ENCODE results near the gene FSTL1. TPM values are rescaled to one million over a fixed set of nuclear protein-coding genes. Genes with fewer than 3 reads are reported as not detected.

The FSTL1 gene
- 502 and 516 TPM in 2 replicates for total RNA-seq (2021; fragmentation: NEBNext Ultra II Directional; extraction: Animal tissue kit (Norgen Biotek cat#: 25700))
- polyA plus RNA-seq (2011; rRNA removed), result 158 and 168 TPM in 2 replicates
- polyA plus RNA-seq (2011; cell fraction: cytosol; rRNA removed), result 238 TPM
- 366 TPM for polyA plus RNA-seq (2011; cell fraction: nucleus; rRNA removed)
- 322 to 479 TPM (median 419 TPM) in 4 replicates for polyA plus RNA-seq (2012, experiment 1 of 2)
- 22.7 TPM for polyA plus RNA-seq (2012, experiment 2 of 2)
- 296 TPM for polyA plus RNA-seq (2013, experiment 1 of 2)
- 334 TPM for polyA plus RNA-seq (2013, experiment 2 of 2)
- 543 and 781 TPM in 2 replicates for polyA minus RNA-seq (2011; rRNA and poly(A)+ RNA removed)
- polyA minus RNA-seq (2011; cell fraction: cytosol; rRNA and poly(A)+ RNA removed), result 248 TPM
- 164 TPM for polyA minus RNA-seq (2011; cell fraction: nucleus; rRNA and poly(A)+ RNA removed)
- long read RNA-seq, experiment 1, full-length matches to known transcripts, result 55 of 366 reads
- long read RNA-seq, experiment 1, partial matches to known transcripts, result 298 of 366 reads
- long read RNA-seq, experiment 1, other reads (novel, unspliced or antisense), result 13 of 366 reads
- long read RNA-seq, experiment 2, full-length matches to known transcripts, result 11 of 25 reads
- long read RNA-seq, experiment 2, partial matches to known transcripts, result 0 of 25 reads
- long read RNA-seq, experiment 2, other reads (novel, unspliced or antisense), result 14 of 25 reads

GRCh38 chr3:120450600-120451271 is at the start of gene FSTL1:
TSS of gene FSTL1 (minus strand) at chr3:120450992. CDS start at chr3:120450746, 246 bp downstream.
- no peak within 1 kb of the TSS for H3K14ac ChIP-seq (ENCODE audit: insufficient read length)
- H2AFZ ChIP-seq (ENCODE audit: low read length), result peak within 1 kb of the TSS; percentile 25; the same call in 1 of the 2 replicates
- H3K23ac ChIP-seq (ENCODE audit: insufficient read length), result no peak within 1 kb of the TSS
- H3K18ac ChIP-seq (ENCODE audit: extremely low read depth, low read length), result peak within 1 kb of the TSS; percentile 71; the same call in 1 of the 2 replicates
- H4K5ac ChIP-seq (ENCODE audit: insufficient read length, low read depth, low read length), result peak within 1 kb of the TSS; percentile 65
- H3K56ac ChIP-seq (replicated peaks; ENCODE audit: insufficient read length, low read depth, low read length), result peak within 1 kb of the TSS; percentile 35
- H2BK12ac ChIP-seq (ENCODE audit: low read depth, low read length), result peak within 1 kb of the TSS; percentile 0; the same call in 1 of the 2 replicates
- H3K79me1 ChIP-seq (ENCODE audit: low read depth, low read length), result peaks cover 11% of the 10 kb centered on the region; the same call in 1 of the 2 replicates
- ChIA-PET POLR2A (ENCODE audit: partially characterized antibody) (interaction anchor here (0.7 to 19.9 kb wide), 15 partner anchors 10 to 662 kb away, joined by 3 to 299 read pairs (median 5); partner anchors contain the start of gene GSK3B), CTCF (ENCODE audit: partially characterized antibody) (interaction anchor here (0.6 to 13.8 kb wide), 5 partner anchors 11 to 117 kb away, joined by 3 to 294 read pairs (median 3); no protein-coding TSS in a partner anchor)
- H3K23me2 ChIP-seq (ENCODE audit: low read depth, low read length), result peaks cover 4% of the 10 kb centered on the region; the same call in 1 of the 2 replicates
- peaks cover 6 to 23% (median 19%) of the 10 kb centered on the region in 4 experiments; a peak in 5 of 7 replicates for H3K4me1 ChIP-seq (replicated peaks in 1 of 4; ENCODE audit: control insufficient read depth in 3 of 4, insufficient read depth in 4 of 4, low read length in 3 of 4)
- peak in 1 of 2 experiments; percentile 82 for DNase-seq (ENCODE audit: low read depth in 1 of 2, low spot score in 2 of 2)
- H2BK20ac ChIP-seq (ENCODE audit: low read length), result 0 out of 2 replicates have a peak within 1 kb of the TSS, but pooled peaks have one; percentile 0
- H3K4me3 ChIP-seq (ENCODE audit: extremely low read depth in 1 of 4, insufficient read depth in 2 of 4, low read depth in 3 of 4, low read length in 4 of 4), result peak within 1 kb of the TSS; percentile 74 to 97 (median 87)
- H2BK120ac ChIP-seq (replicated peaks; ENCODE audit: low read depth, low read length), result no peak within 1 kb of the TSS
- H3K79me2 ChIP-seq (ENCODE audit: control insufficient read depth in 1 of 2, insufficient read depth in 2 of 2, low read length in 2 of 2), result peaks cover 9 to 47% of the 10 kb centered on the region in 2 experiments; a peak in 3 of 4 replicates
- H3K27me3 ChIP-seq (replicated peaks in 1 of 4; ENCODE audit: control insufficient read depth in 3 of 4, extremely low read depth in 1 of 4, insufficient read depth in 3 of 4, low read length in 3 of 4), result no peaks in the 10 kb centered on the region
- H3K4me2 ChIP-seq (ENCODE audit: insufficient read depth in 1 of 2, low read depth in 2 of 2, low read length in 2 of 2), result peak within 1 kb of the TSS; percentile 66 to 72
- peak within 1 kb of the TSS; percentile 67 to 92 (median 86) for H3K9ac ChIP-seq (replicated peaks in 1 of 4; ENCODE audit: extremely low read depth in 1 of 4, low read depth in 3 of 4, low read length in 3 of 4)
- H4K91ac ChIP-seq (replicated peaks; ENCODE audit: insufficient read length, low read length), result peak within 1 kb of the TSS; percentile 48
- 2% methylated on average over 31 of the region's 78 CpGs; no CpG with 5 or more reads in 1 of the 2 experiments for WGBS, 2 experiments (ENCODE audit: extremely low coverage in 1 of 2, insufficient coverage in 1 of 2, insufficient read length in 1 of 2, insufficient replicate concordance in 2 of 2, low coverage in 1 of 2, low lambda C conversion rate in 2 of 2, missing lambda C conversion rate in 1 of 2)
- H2BK5ac ChIP-seq (ENCODE audit: low read depth, low read length), result peak within 1 kb of the TSS; percentile 67; the same call in 1 of the 2 replicates
- no peak within 1 kb of the TSS for H2AK5ac ChIP-seq (ENCODE audit: low read depth, low read length)
- H2BK15ac ChIP-seq (ENCODE audit: low read length), result no peak within 1 kb of the TSS; the same call in 1 of the 2 replicates
- H4K8ac ChIP-seq (ENCODE audit: extremely low read depth, insufficient read depth, low read length), result peak within 1 kb of the TSS; percentile 95
- peaks cover 6 to 9% of the 10 kb centered on the region in 2 experiments for H4K20me1 ChIP-seq (replicated peaks in 1 of 2; ENCODE audit: control insufficient read depth in 1 of 2, insufficient read depth in 2 of 2, low read length in 2 of 2)
- peak within 1 kb of the TSS; percentile 83; the same call in 1 of the 2 replicates for H3K27ac ChIP-seq (ENCODE audit: low read depth, low read length)
- peaks cover 0 to 2% of the 10 kb centered on the region in 2 experiments; a peak in 1 of 4 replicates for H3K9me3 ChIP-seq (ENCODE audit: insufficient read depth in 2 of 2, low read depth in 1 of 2, low read length in 1 of 2)
- peaks cover 0 to 11% (median 1%) of the 10 kb centered on the region in 4 experiments; a peak in 3 of 8 replicates for H3K36me3 ChIP-seq (ENCODE audit: control insufficient read depth in 2 of 4, insufficient read depth in 4 of 4, low read length in 3 of 4)
- FAIRE-seq, result no peak
- H3K4ac ChIP-seq (replicated peaks; ENCODE audit: insufficient read length, low read depth, low read length), result no peak within 1 kb of the TSS
- TF ChIP-seq JUN (IDR thresholded peaks at IDR 0.05; ENCODE audit: low read depth, low read length) (no peak), JUND (IDR thresholded peaks at IDR 0.05; ENCODE audit: low read length) (no peak), CHD2 (IDR thresholded peaks at IDR 0.05; ENCODE audit: low read length) (no peak), FOSL1 (IDR thresholded peaks at IDR 0.05; ENCODE audit: insufficient read depth, low read depth, low read length) (no peak), ASH2L (IDR thresholded peaks at IDR 0.05; ENCODE audit: low read length) (peak; percentile 95), SP2 (IDR thresholded peaks at IDR 0.05; ENCODE audit: low read length) (no peak), GTF2F1 (IDR thresholded peaks at IDR 0.05; ENCODE audit: borderline replicate concordance, low read depth, low read length) (0 out of 2 replicates have a peak, but pooled peaks have one; percentile 22)
- TF ChIP-seq, protein P1, sequence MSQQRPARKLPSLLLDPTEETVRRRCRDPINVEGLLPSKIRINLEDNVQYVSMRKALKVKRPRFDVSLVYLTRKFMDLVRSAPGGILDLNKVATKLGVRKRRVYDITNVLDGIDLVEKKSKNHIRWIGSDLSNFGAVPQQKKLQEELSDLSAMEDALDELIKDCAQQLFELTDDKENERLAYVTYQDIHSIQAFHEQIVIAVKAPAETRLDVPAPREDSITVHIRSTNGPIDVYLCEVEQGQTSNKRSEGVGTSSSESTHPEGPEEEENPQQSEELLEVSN (IDR thresholded peaks at IDR 0.05), result no peak
